HG02970 (cell line): ENCODE data around the gene CHRDL2.

Experiments
- ATAC-seq: cut with Tn5 transposase; IDR thresholded peaks from one replicate; pipeline ENCODE4 v1.9.1; 2021; ENCODE audit warnings: mild to moderate bottlenecking, moderate library complexity, moderate number of reproducible peaks; ENCODE audit not compliant: unreplicated experiment, low FRiP score

CHRDL2 gene

DNA sequence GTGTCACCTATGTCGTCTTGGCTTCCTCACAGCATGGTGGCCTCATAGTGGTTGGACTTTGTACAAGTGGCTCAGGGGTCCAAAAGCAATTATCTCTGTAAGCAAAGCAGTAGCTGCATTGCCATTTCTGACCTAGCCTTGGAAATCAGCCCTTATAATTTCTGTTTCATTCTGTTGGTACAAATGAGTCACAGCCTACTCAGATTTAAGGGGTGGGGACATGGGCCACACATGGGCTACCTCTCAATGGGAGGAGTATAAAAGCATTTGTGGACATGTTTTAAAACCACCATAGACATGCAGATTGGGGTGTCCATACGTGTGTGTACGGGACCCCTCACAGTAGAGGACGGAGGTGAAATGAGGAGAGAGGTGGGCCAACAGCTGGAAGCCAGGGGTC lies 41.6 kb downstream of the CHRDL2 start:
- ATAC-seq, result no peak

DNA sequence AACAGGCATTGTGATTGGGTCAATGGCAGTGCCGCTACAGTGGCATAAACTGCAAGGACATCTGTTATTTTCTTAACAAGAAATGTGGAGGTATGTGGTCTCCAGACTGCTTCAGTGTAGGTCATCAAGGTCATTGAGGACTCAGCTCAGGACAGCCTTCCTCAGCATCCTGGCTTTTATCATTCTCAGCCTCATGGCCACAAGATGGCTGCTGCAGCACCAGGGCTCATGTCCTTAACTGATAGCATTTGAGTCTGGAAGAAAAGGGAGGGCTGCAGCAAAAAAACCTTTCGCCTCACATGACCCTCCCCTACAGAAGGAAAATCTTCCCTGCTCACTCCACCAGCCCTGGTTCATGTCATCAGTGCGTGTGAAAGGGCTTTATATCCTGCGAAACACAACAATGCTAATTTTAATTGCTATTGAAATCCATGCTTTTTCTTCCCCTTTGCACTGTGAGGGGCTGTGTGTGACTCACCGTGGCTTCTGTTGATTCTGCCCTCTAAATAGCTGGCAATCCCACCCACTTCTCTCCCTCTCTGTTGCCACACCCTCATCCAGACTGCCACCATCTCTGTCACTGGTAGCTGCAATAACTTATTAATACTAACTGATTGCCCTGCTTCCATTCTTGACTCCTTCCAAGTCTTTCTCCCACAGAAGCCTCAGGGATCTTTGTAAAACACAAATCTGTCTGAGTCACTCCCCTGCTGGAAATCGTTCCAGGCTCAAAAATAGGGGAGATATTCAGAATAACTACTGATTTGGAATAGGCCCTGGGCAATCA lies 43.8 kb downstream of the CHRDL2 start:
- no peak for ATAC-seq

DNA sequence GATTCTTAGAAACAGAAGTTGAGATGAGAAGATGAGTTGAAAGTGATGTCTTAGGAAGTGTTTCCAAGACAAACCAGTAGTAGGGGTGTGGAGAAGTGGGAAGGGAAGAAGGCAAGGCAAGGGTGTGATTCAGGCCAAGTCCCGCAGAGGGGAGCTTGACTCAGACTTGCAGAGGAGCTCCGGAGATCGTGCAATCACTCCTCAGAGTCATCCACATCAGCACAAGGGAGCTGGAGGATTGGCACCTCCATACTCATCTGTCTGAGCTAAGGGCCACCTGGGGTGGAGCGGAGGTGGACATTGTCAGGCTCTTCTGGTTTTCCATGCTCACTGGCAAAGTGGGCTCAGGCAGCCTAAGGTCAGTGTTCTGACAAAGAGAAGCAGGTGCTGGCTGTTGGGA lies 44.4 kb downstream of the CHRDL2 start:
- no peak for ATAC-seq

DNA sequence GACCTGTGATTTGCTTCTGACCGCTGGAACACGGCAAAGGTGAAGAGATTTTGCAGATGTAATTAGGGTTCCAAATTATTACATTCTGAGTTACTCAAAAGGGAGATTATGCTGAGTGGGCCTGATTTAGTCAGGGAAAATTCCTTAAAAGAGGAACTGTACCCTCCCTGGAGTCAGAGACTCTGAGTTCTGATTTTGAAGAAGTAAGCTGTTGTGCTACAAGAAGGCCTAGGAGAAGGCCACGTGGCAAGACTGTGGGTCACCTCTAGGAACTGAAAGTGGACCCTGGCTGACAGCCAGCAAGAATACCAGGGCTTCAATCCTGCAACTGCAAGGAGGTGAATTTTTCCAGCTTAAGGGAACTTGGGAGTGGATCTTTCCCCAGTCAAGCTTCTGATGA lies 45.3 kb downstream of the CHRDL2 start:
- ATAC-seq, result no peak

DNA sequence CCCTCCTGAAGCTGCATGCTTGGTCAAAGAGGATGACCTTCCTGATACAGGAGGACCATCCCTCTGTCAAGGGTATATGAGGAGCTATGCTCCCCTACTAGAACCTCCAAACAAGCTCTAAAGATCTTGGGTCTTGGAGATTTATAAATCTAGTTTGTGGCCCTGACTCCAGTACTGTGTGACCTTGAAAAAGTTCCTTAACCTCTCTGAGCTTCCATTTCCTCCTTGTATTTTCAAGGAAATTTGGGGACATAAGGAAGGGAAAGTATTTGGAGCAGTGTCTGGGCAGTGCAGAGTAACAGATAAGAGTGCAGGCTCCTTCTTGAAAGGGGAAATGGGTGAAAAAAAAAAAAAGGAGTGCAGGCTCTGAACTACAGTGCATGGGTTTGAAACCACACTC lies 45.9 kb downstream of the CHRDL2 start:
- no peak for ATAC-seq

DNA sequence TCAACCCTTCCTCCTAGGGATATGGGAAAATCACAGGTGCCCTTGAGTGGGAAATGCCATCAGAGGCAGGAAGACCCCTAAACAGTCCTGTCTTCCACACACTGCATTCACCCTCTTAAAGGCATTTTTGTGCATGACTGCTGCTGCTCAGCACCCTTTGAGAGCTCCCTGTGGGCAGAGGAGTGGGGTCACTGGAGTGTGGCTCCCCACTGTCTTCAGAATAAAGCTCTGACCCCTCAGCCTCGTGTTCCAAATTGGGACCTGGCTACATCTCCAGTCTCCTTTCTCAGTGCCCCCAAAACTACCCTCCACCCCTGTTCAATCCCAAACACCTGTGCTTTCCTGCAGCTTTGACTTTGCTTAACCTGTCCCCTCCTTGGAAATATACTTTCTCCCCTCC lies 46.6 kb downstream of the CHRDL2 start:
- ATAC-seq, result no peak

DNA sequence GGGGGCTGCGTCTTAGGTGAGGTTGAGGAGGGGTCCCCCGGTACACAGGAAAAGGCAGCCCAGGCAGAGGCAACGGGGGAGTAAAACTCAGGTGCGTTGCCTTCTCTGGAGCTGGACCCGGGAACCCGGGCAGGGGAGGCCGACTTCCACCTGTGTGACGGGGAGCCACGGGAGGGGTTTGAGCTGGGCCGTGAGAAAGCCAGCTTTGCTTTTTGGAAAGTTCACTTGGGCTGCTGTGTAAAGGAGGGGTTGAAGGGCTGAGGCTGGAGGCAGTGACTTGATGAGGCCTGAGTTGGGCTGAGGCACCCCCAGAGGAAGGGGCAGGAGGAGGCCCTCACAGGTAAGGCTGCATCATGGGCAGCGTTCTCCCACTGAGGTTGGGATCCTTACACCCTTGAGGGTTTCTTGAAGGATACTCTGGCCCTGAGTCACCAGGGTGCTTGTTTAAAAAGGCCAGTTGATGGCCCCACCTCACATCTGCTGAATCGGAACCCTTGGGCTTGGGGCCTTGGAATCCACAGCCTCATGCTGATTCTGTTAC lies 47.2 kb downstream of the CHRDL2 start:
- no peak for ATAC-seq

DNA sequence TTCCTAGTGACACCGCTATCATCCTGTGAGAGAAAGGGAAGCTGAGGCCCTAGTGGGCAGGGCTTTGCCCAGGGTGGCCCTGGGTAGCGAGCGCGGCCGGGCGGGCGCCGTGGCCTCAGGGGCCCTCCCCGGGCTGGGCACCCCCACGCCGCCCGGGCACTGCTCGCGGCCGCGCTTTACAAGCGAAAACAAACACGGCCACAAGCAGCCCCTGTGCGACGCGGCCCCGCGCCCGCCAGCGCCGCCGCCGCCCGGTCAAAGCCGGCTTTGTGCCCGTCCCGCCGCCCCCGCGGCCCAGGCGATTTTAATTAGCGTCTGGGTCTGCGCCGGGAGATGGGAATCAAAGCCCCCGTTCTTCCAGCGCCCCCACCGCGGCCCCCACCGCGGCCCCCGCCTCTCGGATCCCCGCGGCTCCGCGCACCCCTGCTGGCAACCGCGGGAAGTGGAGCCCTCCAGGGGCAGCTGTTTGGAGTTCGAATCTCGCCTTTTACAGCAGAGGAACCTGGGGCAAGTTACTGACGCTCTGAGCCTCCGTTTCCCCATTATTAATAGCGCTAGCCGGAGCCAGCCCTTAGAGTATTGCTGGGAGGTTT lies 47.9 kb downstream of the CHRDL2 start:
- no peak for ATAC-seq

DNA sequence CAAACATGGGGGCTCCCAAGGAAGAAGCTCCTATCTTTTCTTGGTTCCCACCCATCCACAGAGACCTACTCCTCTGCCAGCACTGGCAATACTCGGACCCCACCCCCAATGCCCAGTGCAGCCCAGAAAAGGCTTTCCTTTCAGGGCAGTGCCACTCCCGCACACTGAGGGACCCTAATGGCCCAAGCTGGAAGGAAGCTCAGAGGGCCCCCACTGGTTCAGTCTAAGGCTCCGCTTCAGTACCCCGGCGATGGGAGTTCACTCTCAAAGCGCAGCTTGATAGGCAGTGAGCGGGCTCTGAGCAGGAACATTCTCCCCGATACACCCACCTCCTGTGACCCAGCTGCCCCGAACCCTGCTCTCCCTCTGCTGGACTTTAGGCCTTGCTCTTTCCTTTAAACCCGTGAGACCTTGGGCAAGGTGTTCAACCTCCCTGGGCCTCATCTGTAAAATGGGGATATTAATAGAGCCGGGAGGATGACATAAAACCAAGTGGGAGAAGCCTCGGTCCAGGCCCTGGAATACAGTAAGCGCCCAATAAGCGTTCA lies 48.4 kb downstream of the CHRDL2 start:
- ATAC-seq, result no peak

DNA sequence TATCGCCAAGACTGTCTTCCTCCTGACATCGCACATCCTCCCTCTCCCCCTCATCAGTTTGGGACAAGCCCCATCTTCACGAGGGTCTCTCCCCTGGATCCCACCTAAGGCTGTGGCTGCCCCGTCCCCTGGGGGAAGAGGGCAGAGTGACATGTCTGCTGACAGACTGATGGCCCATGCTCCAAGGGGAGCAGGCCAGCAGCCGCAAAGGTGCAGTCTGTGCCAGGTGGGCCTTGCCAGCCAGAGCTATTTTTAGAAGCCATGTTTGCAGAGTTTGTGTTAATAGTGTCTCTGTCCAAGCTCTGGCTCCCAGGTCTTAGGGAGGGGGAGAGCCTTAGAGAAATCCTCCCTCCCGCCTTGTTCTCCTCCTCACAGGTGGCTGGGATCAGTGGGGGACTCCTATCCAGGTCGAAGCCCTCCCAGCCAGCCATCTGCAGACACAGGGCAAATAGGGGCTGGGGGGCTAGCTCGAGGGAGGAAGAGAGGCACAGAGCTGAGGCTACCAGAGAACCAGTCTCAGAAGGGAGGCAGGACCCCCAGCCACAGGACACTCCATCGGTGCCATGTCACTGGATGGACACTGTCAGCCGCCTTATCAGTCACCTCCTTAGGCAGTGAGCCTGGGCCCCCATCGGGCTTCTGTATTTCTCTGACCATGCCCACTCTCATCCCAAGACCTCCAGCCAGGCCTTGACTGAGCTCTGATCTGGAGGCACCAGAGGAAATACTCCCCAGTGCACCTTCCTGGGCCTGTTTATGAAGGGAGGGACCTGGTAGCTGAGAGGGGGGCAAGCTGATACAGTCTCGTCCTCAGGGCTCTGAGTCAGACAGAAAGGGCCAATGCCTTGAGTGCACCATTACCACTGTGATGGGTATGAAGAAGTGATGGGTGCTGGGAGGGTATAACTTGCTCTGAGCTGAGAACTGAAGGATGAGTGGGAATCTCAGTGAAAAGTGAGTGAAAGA lies 49.3 kb downstream of the CHRDL2 start:
- no peak for ATAC-seq

DNA sequence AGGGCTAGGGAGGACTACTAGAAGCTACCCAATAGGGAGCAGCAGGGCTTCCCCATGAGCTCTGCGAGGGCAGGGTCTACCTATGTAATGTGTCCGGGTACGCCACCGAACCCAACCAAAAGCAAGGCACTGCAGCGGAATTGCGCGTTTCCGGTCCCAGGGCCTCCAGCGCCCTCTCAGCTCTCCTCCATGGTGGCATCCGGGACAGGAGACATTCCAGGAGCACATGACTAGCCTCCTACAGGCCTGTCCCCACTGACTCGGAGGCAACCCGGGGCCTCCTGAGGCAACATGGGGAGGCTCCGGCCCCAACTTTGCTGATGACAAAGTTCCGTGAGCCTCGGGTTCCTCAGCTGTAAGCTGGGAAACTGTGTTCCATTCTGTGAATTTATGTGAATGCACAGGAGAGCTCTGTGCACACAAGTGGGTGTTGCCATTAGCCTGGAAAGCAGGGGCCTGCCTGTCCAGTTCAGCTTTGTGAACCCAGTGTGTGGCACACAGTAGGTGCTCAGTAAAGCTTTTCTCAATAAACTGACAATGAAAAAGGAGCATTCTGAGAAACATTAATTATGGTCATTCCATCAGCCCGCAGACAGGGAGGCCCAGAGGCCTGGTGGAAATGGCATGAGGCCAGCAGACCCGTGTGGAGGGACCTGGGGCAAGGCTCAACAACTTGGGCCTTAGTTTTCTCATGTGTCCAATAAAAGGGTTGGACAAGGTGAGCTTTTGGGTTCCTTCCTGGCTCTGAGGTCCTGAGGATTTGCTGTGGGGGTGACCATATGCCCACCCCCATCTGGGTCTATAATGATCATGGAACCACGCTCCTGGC lies 50.3 kb downstream of the CHRDL2 start:
- no peak for ATAC-seq

DNA sequence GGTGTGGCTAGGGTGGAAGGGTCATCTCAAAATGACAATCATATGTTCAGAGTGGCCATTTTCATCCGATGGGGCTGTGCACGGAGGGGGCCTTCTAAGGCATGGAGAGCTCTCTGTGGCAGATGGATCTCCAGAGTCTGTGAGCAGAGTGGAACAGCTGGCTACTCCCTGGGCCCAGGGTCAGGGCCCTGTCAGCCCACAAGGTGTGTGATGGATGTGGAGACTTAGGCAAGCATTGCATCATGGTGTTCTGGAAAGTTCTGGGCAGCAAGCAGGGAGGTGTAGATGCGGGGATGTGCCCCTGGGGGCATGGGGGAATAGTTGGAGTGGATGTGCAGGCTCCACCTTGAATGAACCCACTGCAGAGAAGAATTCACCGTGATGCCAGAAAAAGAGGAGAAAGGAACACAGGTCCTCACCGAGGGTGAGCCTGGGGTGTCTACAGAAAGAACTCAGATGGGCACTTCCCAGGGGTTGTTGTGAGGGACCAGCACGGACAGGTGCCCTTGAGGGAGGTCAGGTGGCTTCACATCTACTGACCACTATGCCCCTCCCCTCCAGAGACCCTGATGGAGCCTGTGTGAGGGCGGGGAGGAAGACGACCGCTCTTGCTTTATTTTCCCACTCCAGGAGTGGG lies 51.1 kb downstream of the CHRDL2 start:
- ATAC-seq, result no peak

DNA sequence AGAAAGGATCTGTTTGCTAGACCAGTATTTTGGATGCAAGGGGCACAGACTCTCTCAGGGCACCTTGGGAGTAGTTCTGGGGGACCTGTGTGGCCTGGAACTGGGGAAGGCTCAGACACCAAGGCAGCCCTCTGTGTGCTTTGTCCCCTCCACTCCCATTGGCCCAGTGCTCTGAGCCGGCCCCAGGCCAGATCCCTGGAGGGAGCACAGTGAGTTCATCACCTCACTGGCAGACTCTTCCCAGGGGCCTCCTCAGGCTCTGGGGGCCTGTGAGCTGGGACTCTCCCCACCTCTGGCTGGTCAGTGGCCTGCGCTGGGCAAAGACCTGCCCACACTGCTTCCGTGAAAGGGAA lies 51.7 kb downstream of the CHRDL2 start:
- ATAC-seq, result no peak

DNA sequence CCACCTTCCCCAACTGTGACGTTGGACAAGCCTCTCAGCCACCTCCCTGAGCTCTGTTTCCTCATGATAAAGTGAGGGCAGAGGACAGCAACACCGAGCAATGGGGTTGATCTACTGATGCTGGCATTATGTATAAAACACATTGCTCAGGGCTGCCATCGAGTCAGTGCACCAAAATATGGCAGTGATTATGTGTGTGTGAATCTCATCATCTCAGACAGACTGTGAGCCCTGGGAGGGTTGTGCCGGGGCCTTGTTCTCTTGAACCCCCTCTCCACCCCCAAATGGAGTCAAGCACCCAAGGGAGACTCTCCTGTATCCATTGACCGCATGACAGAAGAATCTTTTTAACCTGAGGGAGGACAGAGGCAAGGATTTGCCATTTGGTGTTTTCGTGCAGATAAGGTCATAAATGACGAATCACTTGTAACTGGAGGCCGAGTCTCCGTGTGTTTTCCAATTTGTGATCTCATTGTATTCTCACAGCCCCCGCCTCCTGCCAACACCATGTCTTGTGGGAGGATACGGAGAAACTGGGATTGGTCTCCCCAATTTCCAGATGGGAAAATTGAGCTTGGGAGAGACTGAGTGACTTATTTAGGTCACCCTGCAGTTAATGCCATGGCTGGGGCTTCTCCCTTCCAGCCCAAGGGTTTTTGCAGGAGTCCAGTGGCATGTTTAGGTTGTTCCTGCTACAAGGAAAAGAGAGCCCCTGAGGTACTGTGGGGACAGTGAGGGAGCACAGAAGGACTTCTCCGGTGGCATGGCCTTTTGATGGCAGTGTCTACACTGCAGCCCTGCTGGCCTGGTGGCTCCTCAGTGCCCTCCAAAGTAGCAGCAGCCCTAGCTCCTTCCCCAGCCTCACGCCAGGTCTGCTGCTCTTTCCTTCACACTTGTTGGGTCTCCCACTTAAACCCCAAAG lies 52.4 kb downstream of the CHRDL2 start:
- no peak for ATAC-seq

DNA sequence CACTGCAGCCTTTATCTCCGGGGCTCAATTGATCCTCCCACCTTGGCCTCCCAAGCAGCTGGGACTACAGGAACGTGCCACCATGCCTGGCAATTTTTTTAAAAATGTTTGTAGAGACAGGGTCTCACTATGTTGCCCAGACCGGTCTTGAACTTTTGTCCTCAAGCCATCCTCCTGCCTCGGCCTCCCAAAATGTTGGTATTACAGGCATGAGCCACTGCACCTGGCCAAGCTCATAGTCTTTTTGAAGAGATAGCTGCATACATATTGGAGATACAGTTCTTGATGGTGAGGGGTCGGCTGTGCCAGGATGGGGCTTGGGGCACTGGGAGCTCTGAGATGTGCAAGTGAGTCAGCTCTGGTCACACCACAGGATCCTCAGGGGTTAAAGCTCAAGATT lies 53.2 kb downstream of the CHRDL2 start:
- no peak for ATAC-seq

DNA sequence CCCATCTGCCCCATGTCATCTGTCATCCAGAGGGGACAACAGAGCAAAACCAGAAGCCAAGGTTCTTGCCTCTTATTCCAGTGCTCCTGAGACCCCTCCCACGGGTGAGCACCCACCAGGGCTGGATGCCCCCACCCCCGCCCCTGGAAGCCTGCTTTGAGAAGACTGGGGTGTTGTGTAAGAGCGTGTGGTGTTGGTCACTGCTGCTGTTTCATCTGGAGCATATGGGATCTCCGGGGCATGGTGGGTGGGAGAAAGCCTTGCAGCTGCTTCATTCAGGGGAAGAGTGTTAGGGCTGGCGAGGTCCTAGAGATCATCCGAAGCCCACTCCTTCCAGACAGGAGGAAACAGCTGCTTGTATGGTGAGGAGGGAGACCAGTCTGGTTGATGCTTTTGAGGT lies 54.1 kb downstream of the CHRDL2 start:
- no peak for ATAC-seq

DNA sequence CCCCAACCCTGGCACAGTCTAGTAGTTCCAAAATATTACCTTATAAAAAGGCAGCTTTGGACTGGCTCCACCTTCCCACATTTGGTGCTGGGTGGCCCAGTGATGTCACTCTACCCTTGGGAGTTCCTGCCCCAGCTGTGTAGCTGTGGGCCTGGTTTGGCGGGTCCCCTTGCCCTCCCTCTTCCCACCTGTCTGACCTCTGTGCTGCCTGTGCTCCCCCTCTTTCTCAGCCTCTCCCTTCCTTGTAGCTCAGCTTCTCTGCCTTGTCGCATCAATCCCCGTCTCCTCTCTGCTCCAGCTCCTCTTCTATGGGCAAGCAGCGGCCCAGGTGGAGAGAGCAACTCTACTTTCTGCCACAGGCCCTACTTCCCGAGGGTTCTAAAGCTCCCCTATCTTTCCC lies 54.6 kb downstream of the CHRDL2 start:
- ATAC-seq, result no peak

DNA sequence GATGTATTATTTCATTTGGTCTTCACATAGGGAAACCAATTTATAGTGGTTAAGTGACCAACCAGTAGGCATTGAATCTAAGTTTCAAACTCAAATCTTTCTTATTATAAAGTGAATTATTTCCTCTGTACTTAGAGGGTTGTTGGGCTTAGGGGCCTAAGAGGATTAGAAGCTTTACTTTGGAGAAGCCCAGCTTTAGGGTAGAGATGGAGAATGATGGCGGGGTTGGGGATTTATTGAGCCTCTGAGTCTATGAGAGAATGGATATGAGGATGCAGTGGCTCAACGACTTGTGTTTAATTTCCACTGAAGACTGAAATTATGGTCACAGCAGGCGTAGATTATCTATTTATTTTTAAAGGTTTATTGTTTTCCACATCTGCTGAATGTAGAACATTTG lies 55.5 kb downstream of the CHRDL2 start:
- ATAC-seq, result no peak
